GM15510 (cell line): ENCODE results near the gene RNFT2.

Experiments
- POLR2A ChIP-seq: IDR thresholded peaks from 3 replicates; pipeline ENCODE4 v1.6.1; 2011; ENCODE audit warnings: borderline replicate concordance; ENCODE audit not compliant: insufficient read length; ENCODE audit errors: extremely low read depth

Gene RNFT2

GRCh38 chr12:116727261-116727660 is 10.9 kb upstream of the RNFT2 start:
- no peak for TF ChIP-seq POLR2A

GRCh38 chr12:116727891-116728290 is 10.2 kb upstream of the RNFT2 start:
- no peak for TF ChIP-seq POLR2A

DNA sequence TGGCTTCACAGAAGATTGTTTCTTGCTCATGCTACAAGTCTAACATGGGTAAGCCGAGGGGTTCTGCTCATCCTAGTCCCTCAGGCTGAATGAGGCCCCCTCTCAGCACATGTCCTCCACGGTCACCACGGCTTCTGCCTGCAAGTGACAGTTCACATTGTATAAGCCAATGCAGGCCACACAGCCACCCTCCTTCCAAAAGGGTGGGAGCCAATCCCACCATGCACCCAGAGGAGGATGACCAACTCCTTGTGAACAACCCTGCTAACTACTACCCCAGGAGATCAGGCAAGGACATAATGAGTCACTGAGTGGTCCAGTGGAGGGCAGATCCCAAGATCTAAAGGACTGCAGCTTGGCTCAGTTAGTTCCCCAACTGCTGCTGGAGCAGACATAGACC is 6.3 kb upstream of the RNFT2 start:
- TF ChIP-seq POLR2A = no peak

GRCh38 chr12:116734156-116734768 is 3.9 kb upstream of the RNFT2 start:
- TF ChIP-seq POLR2A = no peak

DNA sequence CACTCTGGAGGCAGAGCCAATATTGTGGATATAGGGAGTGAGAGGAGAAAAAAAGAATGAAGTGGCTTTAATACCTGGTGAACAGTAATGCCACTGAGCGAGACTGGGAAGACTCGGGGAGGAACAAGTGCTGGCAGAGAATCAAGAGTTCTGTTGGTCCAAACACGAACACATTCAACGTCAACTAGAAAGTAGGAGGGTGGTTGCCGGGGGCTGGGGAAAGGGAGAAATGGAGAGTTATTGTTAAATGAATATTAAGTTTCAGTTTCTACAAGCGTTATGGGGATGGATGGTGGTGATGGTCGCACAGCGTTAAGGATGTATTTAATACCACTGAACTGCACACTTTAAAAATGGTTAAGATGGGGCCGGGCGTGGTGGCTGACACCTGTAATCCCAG is 3.0 kb upstream of the RNFT2 start:
- no peak for TF ChIP-seq POLR2A

GRCh38 chr12:116735951-116736599 is 2.0 kb upstream of the RNFT2 start:
- TF ChIP-seq POLR2A = no peak

GRCh38 chr12:116736962-116737773 is 947 bp upstream of the RNFT2 start:
- TF ChIP-seq POLR2A = no peak

DNA sequence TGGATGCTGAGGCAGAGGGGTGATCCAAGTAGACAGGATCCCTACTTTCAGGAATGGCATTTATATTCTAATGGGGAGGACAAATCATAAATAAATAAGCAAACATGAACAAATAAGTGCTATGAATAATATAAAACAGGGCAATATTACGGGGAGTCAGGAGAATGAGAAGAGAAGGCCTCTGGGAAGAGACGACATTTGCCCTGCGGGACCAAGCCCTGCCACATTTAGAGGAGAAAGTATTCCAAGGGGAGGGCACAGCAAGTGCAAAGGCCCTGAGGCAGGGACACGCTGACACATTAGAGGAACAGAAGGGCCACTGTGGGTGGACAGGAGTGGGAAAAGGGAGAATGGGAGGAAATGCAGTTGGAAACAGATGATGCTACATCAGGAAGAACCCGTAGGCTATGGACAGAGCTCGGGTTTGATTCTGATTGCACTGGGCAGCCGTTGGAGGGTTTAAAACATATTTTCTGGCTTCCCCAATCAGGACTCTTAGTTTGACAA is 1.3 kb downstream of the RNFT2 start:
- no peak for TF ChIP-seq POLR2A

DNA sequence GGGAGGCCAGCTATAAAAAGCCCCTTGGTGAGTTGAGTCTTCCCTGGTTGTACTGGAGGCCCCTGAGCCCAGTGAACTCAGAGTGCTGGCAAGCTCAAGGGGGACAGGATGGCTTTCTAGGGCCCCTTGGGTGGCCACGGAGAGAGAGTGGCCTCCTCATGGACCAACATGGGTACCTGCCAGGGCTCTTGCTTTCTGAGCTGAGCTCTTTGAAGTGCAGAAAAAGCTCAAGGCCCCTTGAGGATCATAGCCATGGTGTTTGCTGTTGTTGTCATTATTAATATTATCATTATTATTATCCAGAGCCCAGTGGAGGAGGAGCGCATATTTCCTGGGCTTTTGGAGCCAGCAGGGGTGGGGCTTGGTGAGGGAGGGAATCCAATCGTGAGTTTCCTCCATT is 6.7 kb downstream of the RNFT2 start:
- TF ChIP-seq POLR2A = no peak

GRCh38 chr12:116745554-116745953 is 7.4 kb downstream of the RNFT2 start:
- TF ChIP-seq POLR2A = no peak

- no peak for TF ChIP-seq POLR2A
Measured at GRCh38 chr12:116749884-116750283, 11.8 kb downstream of the RNFT2 start.

GRCh38 chr12:116750298-116750697 is 12.2 kb downstream of the RNFT2 start:
- TF ChIP-seq POLR2A = no peak

GRCh38 chr12:116759783-116760621 is 21.9 kb downstream of the RNFT2 start:
- no peak for TF ChIP-seq POLR2A

DNA sequence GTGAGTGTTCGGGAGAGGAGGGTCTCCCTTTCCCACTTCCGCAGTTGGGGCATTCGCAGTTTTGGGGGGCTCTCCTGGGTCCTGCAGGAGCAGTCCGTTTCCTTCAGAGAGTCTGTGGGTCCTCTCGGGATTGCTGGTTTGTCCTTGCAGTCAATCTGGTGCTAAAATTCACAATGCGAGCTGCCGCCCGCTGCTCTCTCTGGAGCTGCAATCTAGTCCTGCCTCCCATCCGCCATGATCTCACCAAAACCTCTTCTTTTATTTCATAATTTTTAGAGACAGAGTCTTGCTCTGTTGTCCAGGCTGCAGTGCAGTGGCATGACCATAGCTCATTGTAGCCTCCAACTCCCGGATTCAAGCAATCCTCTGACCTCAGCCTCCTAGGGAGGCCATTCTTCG is 22.5 kb downstream of the RNFT2 start:
- TF ChIP-seq POLR2A = no peak

DNA sequence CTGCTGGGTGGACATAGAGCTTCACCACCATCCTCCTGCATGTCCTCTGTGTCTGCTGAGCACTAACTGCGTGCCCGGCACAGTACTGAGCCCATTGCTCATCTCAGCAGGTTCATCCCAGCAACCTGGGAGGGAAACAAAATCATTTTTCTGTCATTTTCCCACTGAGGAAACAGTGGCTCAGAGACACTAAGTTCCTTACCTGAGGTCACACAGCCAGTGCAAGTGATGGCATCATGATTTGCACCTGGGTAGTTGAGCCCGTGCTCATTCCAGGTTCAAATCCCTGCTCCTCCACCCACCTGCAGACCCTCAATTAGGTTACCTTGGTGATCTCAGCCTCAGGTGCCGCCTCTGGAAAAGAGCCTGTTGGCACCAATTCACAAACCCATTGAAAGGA is 23.4 kb downstream of the RNFT2 start:
- no peak for TF ChIP-seq POLR2A
